Sigmoid colon (tissue), 7 donors: ENCODE data around the gene RGL4. TPM values are rescaled to one million over a fixed set of nuclear protein-coding genes. Genes with fewer than 3 reads are reported as not detected.

Experiments
- DNase-seq: peaks from one replicate; pipeline ENCODE4 v3.0.0-alpha.2; 2019
- H3K27ac ChIP-seq, 4 donors: fragments of 200-600 bp; sonication (generic); one replicate each; pipeline ENCODE4 v1.5.1; 2016 to 2019; ENCODE audit warnings: mild to moderate bottlenecking in 1 of 4
- H3K27me3 ChIP-seq, 3 donors: fragments of 200-600 bp; sonication (generic); one replicate each; pipeline ENCODE4 v1.5.1; 2019; ENCODE audit warnings: mild to moderate bottlenecking in 1 of 3
- H3K36me3 ChIP-seq, 4 donors: fragments of 200-600 bp; sonication (generic); one replicate each; pipeline ENCODE4 v1.5.1; 2016 to 2019
- H3K4me1 ChIP-seq, 4 donors: fragments of 200-600 bp; sonication (generic); one replicate each; pipeline ENCODE4 v1.5.1; 2017 to 2019
- H3K4me3 ChIP-seq, 4 donors: fragments of 200-600 bp; sonication (generic); one replicate each; pipeline ENCODE4 v1.5.1; 2017 to 2019; ENCODE audit warnings: mild to moderate bottlenecking in 2 of 4, moderate library complexity in 1 of 4
- H3K9me3 ChIP-seq, 4 donors: fragments of 200-600 bp in 3 of 4; sonication (generic) in 3 of 4; one replicate each; pipeline versions ENCODE4 v1.5.1 to v1.6.1; 2013 to 2019
- CTCF ChIP-seq, 4 experiments: fragments of 450-650 bp in 3 of 4; fragments of 200-600 bp in 1 of 4; IDR thresholded peaks; one replicate each; pipeline ENCODE4 v1.5.1; 2016 to 2019; ENCODE audit warnings: antibody characterized with exemption in 4 of 4, mild to moderate bottlenecking in 3 of 4, moderate library complexity in 2 of 4
- EP300 ChIP-seq, 4 donors: sonication (generic); formaldehyde crosslinking; IDR thresholded peaks; one replicate each; pipeline ENCODE4 v1.6.1; 2017; ENCODE audit warnings: antibody characterized with exemption in 4 of 4
- POLR2A ChIP-seq, 2 donors: fragments of 450-650 bp; IDR thresholded peaks; one replicate each; pipeline ENCODE4 v1.6.1; 2016; ENCODE audit warnings: antibody characterized with exemption in 2 of 2, mild to moderate bottlenecking in 2 of 2, moderate library complexity in 2 of 2
- POLR2AphosphoS5 ChIP-seq, 4 donors: sonication (generic); formaldehyde crosslinking; IDR thresholded peaks; one replicate each; pipeline ENCODE4 v1.6.1; 2017; ENCODE audit warnings: antibody characterized with exemption in 4 of 4
- WGBS, 2 donors: extraction: QIAGEN DNeasy Blood & Tissue Kit; methylation state at CpG; one replicate each; pipeline ENCODE4 v1.1.7; 2013; 5-methylcytosine and 5-hydroxymethylcytosine counted together
- intact Hi-C: fragments of 100-400 bp; cut with DNase I; formaldehyde crosslinking; loops from one replicate; pipeline ENCODE4 v1.15.1; 2023
- polyA plus RNA-seq, 3 donors: library from polyadenylated mRNA; stranded (reverse); fragments of 200-250 nt; gene quantifications; one replicate each; pipeline ENCODE4 v1.2.3, GENCODE V29; 2013
- total RNA-seq, 4 donors: library from RNA; depleted of rRNA; stranded (reverse); fragments of >200 nt; gene quantifications; one replicate each; pipeline ENCODE4 v1.1.0, GENCODE V29; 2016
- donor health status: healthy with polysubstance abuse.
- donor health status: Bipolar disorder and iron deficiency.
- donor health status: healthy.

RGL4 gene
- total and polyA plus RNA-seq, 7 donors = 1.8 to 3.2 (median 2.8) TPM; not detected in 4

- 6% methylated on average over 84 of the region's 84 CpGs for WGBS, 2 donors
- peak overlapping the region; percentile 68 to 89 (median 79) for H3K4me3 ChIP-seq
- intact Hi-C loops = loop anchor here (5.0 kb wide), 2 partner anchors 50 to 140 kb away; partner anchors contain the start of genes CHCHD10 and SLC2A11
- TF ChIP-seq EP300 (IDR thresholded peaks at IDR 0.05) (no peak), CTCF (IDR thresholded peaks at IDR 0.05) (no peak), POLR2AphosphoS5 (IDR thresholded peaks at IDR 0.05) (peak; percentile 86 to 97 (median 88)), POLR2A (IDR thresholded peaks at IDR 0.05) (peak; percentile 47 to 77)
- H3K36me3 ChIP-seq = peaks cover 0 to 26% (median 12%) of the 10 kb centered on the region in 4 donors
- H3K27ac ChIP-seq = peak overlapping the region; percentile 70 to 81 (median 78)
- DNase-seq = peak; percentile 93
- H3K4me1 ChIP-seq = peaks cover 0 to 21% (median 14%) of the 10 kb centered on the region in 4 donors
- H3K27me3 ChIP-seq = no peaks in the 10 kb centered on the region
- no peaks in the 10 kb centered on the region for H3K9me3 ChIP-seq
Measured at GRCh38 chr22:23716811-23717801, 26.3 kb downstream of the RGL4 start.

GRCh38 chr22:23718371-23719165 lies 27.8 kb downstream of the RGL4 start:
- intact Hi-C loops = loop anchor here (5.0 kb wide), 2 partner anchors 49 to 139 kb away; partner anchors contain the start of genes CHCHD10 and SLC2A11
- H3K4me3 ChIP-seq = no peak overlapping the region
- peaks cover 0 to 12% (median 6%) of the 10 kb centered on the region in 4 donors for H3K36me3 ChIP-seq
- H3K27ac ChIP-seq = no peak overlapping the region
- H3K27me3 ChIP-seq = no peaks in the 10 kb centered on the region
- WGBS, 2 donors = 85 to 88% methylated on average over 17 of the region's 17 CpGs
- no peak for TF ChIP-seq CTCF (IDR thresholded peaks at IDR 0.05)
- no peak for TF ChIP-seq POLR2A (IDR thresholded peaks at IDR 0.05)
- TF ChIP-seq POLR2AphosphoS5 (IDR thresholded peaks at IDR 0.05) = no peak
- no peak for TF ChIP-seq EP300 (IDR thresholded peaks at IDR 0.05)
- peaks cover 0 to 21% (median 14%) of the 10 kb centered on the region in 4 donors for H3K4me1 ChIP-seq
- H3K9me3 ChIP-seq = no peaks in the 10 kb centered on the region
- no peak for DNase-seq

- intact Hi-C loops = no loop called here
- Histone ChIP-seq H3K4me3 (no peak overlapping the region), H3K4me1 (peaks cover 0 to 12% (median 11%) of the 10 kb centered on the region in 4 donors), H3K27ac (no peak overlapping the region), H3K27me3 (no peaks in the 10 kb centered on the region), H3K36me3 (no peaks in the 10 kb centered on the region), H3K9me3 (no peaks in the 10 kb centered on the region)
- DNase-seq = no peak
- WGBS, 2 donors = 84% methylated on average over 6 of the region's 6 CpGs
- no peak for TF ChIP-seq POLR2A (IDR thresholded peaks at IDR 0.05)
- TF ChIP-seq EP300 (IDR thresholded peaks at IDR 0.05) = no peak
- no peak for TF ChIP-seq POLR2AphosphoS5 (IDR thresholded peaks at IDR 0.05)
- TF ChIP-seq CTCF (IDR thresholded peaks at IDR 0.05) = no peak
Measured at GRCh38 chr22:23720855-23721254, 30.0 kb downstream of the RGL4 start.

GRCh38 chr22:23722160-23722559 lies 31.3 kb downstream of the RGL4 start:
- WGBS, 2 donors = 73 to 85% methylated on average over 4 of the region's 4 CpGs
- no peak for DNase-seq

More at GRCh38 chr22:23722160-23722559, 31.3 kb downstream of the RGL4 start:
- Histone ChIP-seq H3K9me3 (no peaks in the 10 kb centered on the region), H3K27me3 (no peaks in the 10 kb centered on the region), H3K36me3 (no peaks in the 10 kb centered on the region), H3K4me3 (no peak overlapping the region), H3K4me1 (peaks cover 0 to 4% (median 3%) of the 10 kb centered on the region in 4 donors), H3K27ac (no peak overlapping the region)
- intact Hi-C loops = no loop called here
- TF ChIP-seq POLR2AphosphoS5 (IDR thresholded peaks at IDR 0.05) = no peak
- TF ChIP-seq EP300 (IDR thresholded peaks at IDR 0.05) = no peak
- TF ChIP-seq POLR2A (IDR thresholded peaks at IDR 0.05) = no peak
- no peak for TF ChIP-seq CTCF (IDR thresholded peaks at IDR 0.05)
